Activated CD8-positive, alpha-beta memory T cell treated with anti-CD3 and anti-CD28 coated beads, Interleukin-2, amount 50 U/mL, for 1 hour (primary cell): ENCODE measurements around the gene NANP.

ENCODE experiments used
- DNase-seq: peaks from one replicate; pipeline ENCODE4 v3.0.0-alpha.2; 2020; ENCODE audit errors: extremely low read depth

NANP gene

DNA sequence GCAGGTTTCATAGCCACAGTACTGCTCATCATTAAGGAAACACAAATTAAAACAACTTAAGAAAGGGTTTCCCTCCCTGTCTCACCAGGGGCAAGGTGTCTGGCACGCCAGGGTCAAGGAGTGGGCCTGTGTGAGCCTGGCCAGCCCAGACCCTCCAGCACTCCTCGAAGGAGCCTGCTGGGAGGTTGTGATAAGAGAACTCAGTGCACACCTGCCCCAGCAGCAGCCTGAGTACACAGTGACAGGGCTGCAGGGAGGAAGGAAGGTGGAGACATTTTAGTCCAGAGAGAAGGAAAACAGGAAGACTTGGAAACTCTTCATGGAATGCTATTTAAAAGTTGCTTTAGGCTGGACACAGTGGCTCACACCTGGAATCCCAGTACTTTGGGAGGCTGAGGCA is 52.6 kb downstream of the NANP start:
- DNase-seq, result no peak

DNA sequence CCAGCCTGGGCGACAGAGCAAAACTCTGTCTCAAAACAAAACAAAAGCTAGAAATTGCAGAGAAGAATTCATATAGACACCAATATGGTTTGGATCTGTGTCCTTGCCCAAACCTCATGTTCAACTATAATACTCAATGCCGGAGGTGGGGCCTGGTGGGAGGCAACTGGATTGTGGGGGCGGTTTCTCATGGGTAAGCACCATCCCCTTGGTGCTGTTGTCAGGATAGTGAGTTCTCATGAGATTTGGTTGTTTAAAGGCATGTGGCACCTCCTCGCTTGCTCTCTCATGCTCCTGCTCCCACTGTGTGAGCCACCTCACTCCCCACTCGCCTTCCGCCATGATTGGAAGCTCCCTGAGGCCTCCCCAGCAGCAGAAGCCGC is 53.7 kb downstream of the NANP start:
- DNase-seq, result no peak

DNA sequence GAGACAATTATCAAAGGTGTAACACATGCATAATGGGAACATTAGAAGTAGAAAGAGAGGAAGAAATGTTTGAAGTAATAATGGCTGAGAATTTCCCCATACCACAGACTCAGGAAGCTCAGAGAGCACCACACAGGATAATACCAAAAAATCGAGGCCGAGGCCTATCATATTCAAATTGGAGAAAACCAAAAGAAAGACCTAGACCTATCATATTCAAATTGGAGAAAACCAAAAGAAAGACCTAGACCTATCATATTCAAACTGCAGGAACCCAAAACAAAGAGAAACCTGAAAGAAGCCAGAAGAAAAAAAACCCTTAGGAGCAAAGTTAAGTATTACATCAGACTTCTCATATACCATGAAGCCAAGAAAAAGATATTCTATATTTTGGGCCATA is 56.5 kb downstream of the NANP start:
- DNase-seq, result no peak

DNA sequence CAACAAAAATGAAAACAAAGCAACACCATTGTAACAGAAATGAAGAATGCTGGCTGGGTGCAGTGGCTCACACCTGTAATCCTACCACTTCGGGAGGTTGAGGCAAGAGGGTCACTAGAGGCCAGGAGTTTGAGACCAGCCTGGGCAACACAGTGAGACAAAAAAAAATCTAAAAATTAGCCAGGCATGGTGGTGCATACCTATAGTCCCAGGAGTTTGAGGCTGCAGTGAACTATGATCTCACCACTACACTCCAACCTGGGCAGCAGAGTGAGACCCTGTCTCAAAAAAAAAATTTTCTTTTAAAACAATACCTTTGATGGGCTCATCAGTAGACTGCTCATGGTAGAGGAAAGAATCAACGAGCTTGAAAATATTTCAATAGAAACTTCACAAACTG is 57.0 kb downstream of the NANP start:
- no peak for DNase-seq

DNA sequence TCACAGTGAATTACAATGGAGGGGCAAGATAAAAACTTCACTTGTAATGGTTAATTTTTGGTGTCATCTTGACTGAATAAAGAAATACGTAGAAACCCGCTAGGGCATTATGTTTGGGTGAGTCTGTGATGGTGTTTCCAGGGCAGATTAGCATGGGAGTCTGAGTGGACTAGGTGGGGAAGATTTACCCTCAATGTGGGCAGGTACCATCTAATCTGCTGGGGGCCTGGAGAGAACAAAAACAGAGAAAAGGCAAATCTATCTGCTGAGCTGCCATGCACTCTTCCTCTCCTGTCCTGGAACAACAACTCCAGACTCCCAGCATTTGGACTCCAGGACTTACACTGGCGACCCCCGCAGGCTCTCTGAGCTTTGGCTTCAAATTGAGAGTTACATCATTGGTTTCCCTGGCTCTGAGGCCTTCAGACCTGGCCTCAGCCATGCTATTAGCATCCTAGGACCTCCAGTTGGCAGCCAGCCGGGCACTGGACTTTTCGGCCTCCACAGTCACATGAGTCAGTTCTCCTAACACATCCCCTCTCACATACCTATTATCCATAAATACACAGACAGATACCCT is 58.1 kb downstream of the NANP start:
- no peak for DNase-seq

DNA sequence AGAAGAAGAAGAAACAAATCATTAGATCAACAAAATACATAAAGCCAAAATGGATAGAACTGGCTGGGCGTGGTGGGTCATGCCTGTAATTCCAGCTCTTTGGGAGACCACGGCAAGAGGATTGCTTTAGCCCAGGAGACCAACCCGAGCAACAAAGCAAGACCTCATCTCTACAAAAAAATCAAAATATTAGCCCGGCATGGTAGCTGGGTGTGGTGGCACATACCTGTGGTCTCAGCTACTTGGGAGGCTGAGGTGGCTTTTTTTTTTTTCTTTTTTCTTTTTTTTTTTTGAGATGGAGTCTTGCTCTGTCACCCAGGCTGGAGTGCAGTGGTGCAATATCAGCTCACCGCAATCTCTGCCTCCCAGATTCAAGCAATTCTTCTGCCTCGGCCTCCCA is 59.9 kb downstream of the NANP start:
- DNase-seq, result no peak

DNA sequence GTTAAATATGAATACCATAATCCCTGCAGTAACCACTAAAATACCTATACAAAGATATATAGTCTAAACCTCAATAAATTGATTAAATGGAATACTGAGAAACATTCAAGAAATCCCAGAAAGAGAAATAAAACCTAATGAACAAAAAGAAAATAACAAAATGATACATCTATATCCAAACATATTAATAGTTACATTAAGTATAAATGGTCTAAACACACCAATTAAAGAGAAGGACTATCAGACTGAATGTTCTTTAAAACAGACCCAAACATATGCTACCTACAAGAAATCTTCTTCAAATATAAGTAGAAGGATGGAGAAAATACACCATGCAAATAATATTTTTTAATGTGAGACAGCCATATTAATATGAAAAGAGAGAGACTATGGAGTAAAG is 60.5 kb downstream of the NANP start:
- DNase-seq, result no peak
